ENCODE results near the gene PNPLA7. TPM values are rescaled to one million over a fixed set of nuclear protein-coding genes. Genes with fewer than 3 reads are reported as not detected.

The PNPLA7 gene
- total and polyA plus RNA-seq, 12 donors = 0.83 to 22.6 (median 9.4) TPM

DNA sequence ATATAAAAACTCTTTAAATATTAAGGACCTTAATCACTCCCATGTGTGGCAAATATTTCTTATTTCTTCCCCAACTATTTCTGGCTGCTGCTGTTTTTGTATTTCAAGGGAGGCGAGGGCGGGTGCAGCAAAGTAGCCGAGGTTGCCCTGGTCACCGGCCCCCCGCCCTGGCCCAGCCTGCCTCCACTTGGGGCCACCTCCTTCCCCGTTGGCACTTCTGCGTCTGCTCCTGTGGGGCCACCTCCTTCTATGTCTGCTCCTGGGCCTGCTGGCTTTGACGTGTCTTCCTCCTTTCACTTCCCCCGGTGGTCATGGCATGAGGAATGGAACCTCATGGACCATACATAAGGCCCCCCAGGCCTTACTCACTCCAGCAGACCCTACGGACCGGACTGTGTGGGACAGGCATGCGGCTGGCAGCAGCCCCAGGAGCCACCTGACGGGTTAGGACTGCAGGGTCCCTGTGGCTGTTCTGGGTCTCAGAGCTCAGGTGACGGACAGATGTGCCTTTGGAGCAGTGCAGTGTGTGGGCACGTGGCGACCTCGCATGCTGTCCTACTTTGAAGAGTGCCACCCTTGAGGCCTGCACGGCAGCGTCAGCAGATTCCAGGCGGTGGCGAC lies 103.2 kb downstream of the PNPLA7 start:
- peaks cover 0 to 16% (median 0%) of the 10 kb centered on the region in 9 donors for H3K36me3 ChIP-seq
- H3K27ac ChIP-seq = no peak overlapping the region
- peak in 2 of 8 donors; percentile 8 to 20 for ATAC-seq
- H3K4me1 ChIP-seq = peaks cover 0 to 13% (median 0%) of the 10 kb centered on the region in 9 donors
- 78 to 85% methylated on average over 21 of the region's 21 CpGs for WGBS, 2 donors
- peaks cover 0 to 3% (median 0%) of the 10 kb centered on the region in 11 donors for H3K9me3 ChIP-seq
- H3K27me3 ChIP-seq = peaks cover 0 to 23% (median 11%) of the 10 kb centered on the region in 7 donors
- peak in 1 of 2 donors; percentile 15 for DNase-seq
- intact Hi-C loops (cut with DNase I) = loop anchor here in 1 of 10 donors (10.0 kb wide), 1 partner anchor 152 kb away; no protein-coding TSS in a partner anchor
- TF ChIP-seq, protein P1, sequence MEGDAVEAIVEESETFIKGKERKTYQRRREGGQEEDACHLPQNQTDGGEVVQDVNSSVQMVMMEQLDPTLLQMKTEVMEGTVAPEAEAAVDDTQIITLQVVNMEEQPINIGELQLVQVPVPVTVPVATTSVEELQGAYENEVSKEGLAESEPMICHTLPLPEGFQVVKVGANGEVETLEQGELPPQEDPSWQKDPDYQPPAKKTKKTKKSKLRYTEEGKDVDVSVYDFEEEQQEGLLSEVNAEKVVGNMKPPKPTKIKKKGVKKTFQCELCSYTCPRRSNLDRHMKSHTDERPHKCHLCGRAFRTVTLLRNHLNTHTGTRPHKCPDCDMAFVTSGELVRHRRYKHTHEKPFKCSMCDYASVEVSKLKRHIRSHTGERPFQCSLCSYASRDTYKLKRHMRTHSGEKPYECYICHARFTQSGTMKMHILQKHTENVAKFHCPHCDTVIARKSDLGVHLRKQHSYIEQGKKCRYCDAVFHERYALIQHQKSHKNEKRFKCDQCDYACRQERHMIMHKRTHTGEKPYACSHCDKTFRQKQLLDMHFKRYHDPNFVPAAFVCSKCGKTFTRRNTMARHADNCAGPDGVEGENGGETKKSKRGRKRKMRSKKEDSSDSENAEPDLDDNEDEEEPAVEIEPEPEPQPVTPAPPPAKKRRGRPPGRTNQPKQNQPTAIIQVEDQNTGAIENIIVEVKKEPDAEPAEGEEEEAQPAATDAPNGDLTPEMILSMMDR (IDR thresholded peaks at IDR 0.05) = no peak
- no peak overlapping the region for H3K4me3 ChIP-seq

- Histone ChIP-seq H3K27ac (no peak overlapping the region), H3K9me3 (peaks cover 0 to 3% (median 0%) of the 10 kb centered on the region in 11 donors), H3K36me3 (peaks cover 0 to 16% (median 0%) of the 10 kb centered on the region in 9 donors), H3K4me1 (peaks cover 0 to 21% (median 5%) of the 10 kb centered on the region in 9 donors), H3K27me3 (peaks cover 0 to 32% (median 20%) of the 10 kb centered on the region in 7 donors), H3K4me3 (no peak overlapping the region)
- ATAC-seq = peak in 1 of 8 donors; percentile 29
- WGBS, 2 donors = 61 to 65% methylated on average over 19 of the region's 19 CpGs
- intact Hi-C loops (cut with DNase I) = loop anchor here in 3 of 10 donors (1.0 to 10.0 kb wide), 3 partner anchors 23 to 151 kb away; partner anchors contain the start of genes EXD3 (in 2 of the 3) and NOXA1 (in 2 of the 3)
- peak in 1 of 2 donors; percentile 10 for DNase-seq
- TF ChIP-seq, protein P1 (IDR thresholded peaks at IDR 0.05) = no peak
These were observed 104.2 kb downstream of the PNPLA7 start for GRCh38 chr9:137445930-137446431.

DNA sequence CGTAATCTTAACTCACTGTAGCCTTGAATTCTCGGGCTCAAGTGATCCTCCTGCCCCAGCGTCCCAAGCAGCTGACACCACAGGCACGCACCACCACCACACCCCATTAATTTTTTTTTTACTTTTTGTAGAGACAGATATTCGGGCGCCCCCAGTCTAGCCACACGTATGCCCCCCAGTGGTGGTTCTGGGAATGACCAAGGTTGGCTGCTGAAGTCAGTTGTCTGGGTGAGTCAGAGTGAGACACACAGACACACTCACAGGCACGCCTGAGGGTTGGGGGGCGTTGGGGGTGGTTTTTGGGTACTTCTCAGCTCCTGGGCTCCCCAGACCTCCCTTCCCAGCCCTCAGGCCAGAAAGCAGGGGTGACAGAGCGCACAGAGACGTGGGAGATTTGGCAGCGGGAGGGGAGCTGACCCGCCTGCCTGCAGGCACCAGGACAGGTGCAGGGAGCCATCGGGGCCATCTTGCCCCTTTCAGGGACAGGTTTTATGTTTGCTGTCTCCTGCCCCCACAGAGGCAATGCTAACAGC lies 104.9 kb downstream of the PNPLA7 start:
- peaks cover 0 to 3% (median 0%) of the 10 kb centered on the region in 11 donors for H3K9me3 ChIP-seq
- peaks cover 0 to 16% (median 0%) of the 10 kb centered on the region in 9 donors for H3K36me3 ChIP-seq
- DNase-seq (peak; percentile 77), ATAC-seq (peak; percentile 51 to 84 (median 70))
- intact Hi-C loops (cut with DNase I) = loop anchor here in 3 of 10 donors (1.0 to 10.0 kb wide), 3 partner anchors 22 to 151 kb away; partner anchors contain the start of genes EXD3 (in 2 of the 3) and NOXA1 (in 2 of the 3)
- peaks cover 0 to 21% (median 5%) of the 10 kb centered on the region in 9 donors for H3K4me1 ChIP-seq
- no peak overlapping the region for H3K27ac ChIP-seq
- WGBS, 2 donors = 22 to 23% methylated on average over 14 of the region's 14 CpGs
- TF ChIP-seq, protein P1 (IDR thresholded peaks at IDR 0.05) = peak; percentile 74 to 86 (median 83)
- peaks cover 0 to 32% (median 20%) of the 10 kb centered on the region in 7 donors for H3K27me3 ChIP-seq
- no peak overlapping the region for H3K4me3 ChIP-seq

GRCh38 chr9:137444106-137444790 lies 106.0 kb downstream of the PNPLA7 start:
- Histone ChIP-seq H3K36me3 (peaks cover 0 to 8% (median 0%) of the 10 kb centered on the region in 9 donors), H3K4me1 (peaks cover 0 to 24% (median 5%) of the 10 kb centered on the region in 9 donors), H3K27me3 (peaks cover 0 to 33% (median 22%) of the 10 kb centered on the region in 7 donors), H3K27ac (no peak overlapping the region), H3K9me3 (peaks cover 0 to 3% (median 0%) of the 10 kb centered on the region in 11 donors), H3K4me3 (no peak overlapping the region)
- peak in 1 of 2 donors; percentile 2 for DNase-seq
- WGBS, 2 donors = 84 to 87% methylated on average over 14 of the region's 14 CpGs
- intact Hi-C loops (cut with DNase I) = loop anchor here in 2 of 10 donors (2.0 to 10.0 kb wide), 2 partner anchors 21 to 149 kb away; partner anchors contain the start of genes EXD3 (in 1 of the 2) and NOXA1 (in 1 of the 2)
- no peak for ATAC-seq
- TF ChIP-seq, protein P1 (IDR thresholded peaks at IDR 0.05) = no peak

Measured in heart right ventricle (tissue), 16 donors.